DMS 273 treated with DMSO at 0.1 percent for 48 hours (cell line): ENCODE measurements around the gene RASGRP2.
A peak's percentile ranks its signal among the peaks of the same experiment; 100 is the strongest.

Source experiments
- DNase-seq: peaks from one replicate; lab custom pipeline; 2025; lab: John Stamatoyannopoulos, UW

The RASGRP2 gene

DNA sequence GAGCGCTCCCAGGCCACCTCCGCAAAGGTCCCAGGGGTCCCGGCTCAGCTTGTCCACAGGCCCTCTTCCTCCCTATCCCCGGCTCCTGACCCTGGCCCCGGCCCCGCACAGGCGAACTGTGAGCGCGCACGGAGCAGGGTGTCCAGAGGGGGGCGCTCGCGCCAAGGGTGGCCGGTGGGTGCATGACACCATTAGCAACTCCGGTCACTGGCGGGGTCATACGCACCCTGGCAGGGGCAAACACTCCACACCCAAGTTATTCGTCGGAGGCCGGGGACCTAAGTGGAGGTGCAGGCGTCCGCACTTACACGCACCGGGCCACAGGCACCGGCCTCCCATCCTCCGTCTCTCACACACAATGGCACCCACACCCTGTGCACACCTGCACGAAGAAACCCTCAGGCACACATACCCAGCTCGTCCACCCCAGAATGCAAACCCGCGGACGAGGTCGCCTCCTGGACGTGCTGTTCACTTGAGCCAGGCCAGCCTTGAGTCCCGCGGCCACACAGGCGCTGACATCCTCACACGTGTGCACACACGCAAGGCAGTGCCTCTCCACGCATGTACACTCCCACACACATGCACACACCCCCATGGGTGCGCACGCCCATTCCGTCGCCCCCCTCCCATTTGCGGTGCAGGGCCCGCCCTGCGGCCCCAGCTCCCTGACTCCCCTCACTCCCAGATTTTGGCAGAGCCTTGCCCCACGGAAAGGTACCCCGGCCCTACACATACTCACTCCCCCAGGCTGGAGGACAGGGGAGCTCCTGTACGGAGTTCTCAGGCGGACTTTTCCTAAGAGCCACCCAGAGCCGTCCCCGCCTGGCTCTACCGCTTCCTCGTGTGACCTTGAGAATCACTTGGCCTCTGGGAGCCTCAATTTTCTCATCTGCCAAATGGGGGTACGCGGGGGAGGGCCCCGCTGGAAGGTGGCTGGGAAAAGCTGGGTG lies at the start of gene RASGRP2:
Gene RASGRP2, minus strand, starts transcription at position 552 of the 953 bp plus-strand sequence. CDS start 1,276 bp downstream, outside the sequence.
- DNase-seq, result no peak

DNA sequence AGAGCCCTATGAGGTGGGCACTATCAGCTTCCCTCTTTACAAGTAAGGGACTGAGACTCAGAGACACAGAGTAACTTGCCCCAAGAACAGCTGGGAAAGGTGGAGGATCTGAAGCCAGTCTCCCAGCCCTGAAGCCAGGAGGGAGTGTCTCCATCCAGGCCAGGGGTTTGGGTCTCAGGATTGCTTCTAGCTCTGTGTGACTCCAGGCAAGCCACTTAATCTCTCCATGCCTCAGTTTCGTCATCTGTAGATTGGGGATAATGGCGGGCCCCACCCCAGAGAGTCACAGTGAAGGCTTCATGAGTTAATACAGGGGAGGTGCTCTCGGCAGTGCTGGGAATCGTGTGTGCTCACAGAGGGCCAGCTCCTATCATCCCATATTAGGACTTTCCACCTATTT lies 48.5 kb upstream of the RASGRP2 start:
- no peak for DNase-seq

GRCh38 chr11:64791781-64792291 lies 47.9 kb upstream of the RASGRP2 start:
- DNase-seq, result no peak

- DNase-seq, result no peak
These were observed 46.5 kb upstream of the RASGRP2 start for GRCh38 chr11:64790205-64791095.

DNA sequence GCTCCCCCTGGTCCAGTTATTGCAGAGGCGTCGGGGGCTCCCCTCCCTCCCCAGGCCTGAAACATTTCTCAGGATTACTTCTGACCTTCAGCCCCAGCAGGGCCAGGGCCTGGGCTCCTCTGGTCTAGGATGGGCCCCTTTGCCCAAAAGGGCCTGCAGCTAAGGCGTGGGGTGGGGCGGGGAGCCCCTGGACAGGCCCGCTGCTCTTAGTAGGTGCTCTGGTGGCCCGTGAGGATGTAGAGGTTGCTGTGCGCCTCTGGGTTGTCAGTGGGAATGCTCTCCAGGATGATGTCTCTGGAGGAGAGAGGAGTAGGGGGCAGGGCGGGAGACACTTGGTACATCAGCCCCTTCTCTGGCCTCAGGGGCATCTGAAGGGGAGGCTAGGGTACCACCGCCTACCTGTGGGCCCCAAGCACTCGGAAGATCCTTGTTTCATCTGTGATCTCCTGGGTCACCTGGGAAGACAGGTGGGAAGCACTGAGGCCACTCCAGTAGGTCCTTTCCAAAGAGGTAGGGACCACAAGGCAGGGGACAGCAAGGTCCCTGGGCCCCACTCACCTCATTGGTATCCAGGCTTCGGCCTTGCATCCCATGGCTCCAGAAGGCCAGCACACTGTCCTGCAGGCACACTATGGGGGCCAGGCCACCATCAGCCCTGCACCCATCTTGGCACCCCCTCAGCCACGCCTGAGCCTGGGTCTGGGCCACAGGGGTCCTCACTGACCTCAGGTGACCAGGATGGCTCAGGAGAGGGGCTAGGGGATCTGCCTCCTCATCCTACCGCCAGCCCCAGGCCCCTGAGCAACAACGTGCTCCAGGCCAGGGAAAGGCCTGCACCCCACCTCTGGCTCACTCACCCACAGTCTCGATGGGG lies 45.6 kb upstream of the RASGRP2 start:
- no peak for DNase-seq

DNA sequence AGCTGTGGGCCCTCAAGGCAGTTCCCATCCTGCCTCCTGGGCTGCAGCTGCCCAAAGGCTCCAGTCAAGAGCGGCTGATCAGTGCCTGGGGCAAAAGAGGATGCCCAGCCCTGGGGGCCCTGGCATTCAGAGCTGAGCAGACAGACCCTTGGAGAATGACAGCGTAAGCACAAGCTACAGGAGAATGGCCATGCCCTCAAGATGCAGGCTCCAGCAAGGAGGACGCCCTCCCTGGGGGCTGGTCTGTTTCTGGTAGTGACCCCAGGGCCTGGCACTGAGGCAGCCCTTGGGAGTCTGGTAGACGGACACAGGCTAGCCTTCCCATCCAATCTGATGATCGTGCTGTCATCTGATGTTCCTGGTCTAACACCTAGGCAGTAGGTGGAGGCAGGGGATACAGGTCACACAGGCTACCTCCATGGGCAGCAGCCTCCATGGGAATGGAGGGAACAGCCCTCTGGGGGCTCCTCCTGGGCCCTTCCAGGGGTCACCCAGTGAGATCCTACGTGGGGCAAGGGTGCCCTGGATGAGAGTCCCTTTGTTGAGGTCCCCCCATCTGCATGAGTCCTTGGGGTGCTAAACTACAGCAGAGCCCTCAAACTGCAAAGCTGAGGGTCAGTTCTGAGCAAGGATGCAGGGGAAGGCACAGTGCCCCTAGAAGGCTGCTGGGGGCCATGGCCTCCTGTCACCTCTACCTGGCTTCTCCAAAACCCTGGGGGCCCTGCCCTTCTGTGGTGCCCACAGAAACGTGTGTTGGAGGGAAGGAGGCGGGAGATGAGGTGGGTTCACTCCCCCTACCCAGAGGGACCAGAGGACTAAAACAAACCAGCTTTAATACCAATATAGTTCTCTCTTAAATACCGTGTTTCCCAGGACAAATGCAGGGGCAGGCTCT lies 44.6 kb upstream of the RASGRP2 start:
- no peak for DNase-seq

DNA sequence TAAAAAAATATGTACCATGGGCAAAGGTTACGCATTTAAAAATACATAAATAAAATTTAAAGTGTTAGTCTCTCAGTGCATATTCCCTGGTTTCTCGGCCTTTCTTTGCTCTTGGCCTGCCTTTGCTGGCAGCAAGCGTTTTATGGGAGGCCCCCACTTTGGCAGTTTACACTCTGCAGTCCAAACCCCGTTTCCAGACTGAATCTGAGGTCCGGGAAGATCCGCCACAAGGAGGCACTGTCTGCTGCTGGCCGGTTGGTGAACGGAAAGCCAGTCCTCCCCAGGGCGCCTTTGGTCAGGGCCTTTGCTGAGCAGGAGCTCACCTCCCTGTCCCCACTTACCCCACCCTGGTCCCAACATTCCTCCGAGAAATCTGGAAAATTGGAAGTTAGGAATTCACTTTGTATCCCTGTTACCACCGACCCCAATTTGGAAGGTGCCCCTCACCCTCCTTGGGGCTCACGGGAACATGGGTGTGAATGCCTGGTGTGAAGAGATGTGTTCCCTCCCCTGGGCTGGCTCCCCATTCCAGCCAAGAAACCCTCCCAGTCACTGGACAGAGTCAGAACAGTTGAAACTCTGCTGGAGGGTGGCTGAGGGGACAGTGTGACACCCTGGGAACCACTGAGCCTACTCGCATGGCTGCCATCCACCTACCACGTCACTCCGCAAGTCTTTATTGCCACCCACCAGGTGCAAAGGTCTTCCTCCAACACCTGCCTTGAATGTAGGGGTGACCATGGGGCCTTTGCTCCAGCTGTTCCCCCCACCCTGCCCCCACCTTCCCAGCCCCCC lies 43.8 kb upstream of the RASGRP2 start:
- no peak for DNase-seq

- DNase-seq, result no peak
These were observed 42.4 kb upstream of the RASGRP2 start for GRCh38 chr11:64786308-64786707.

- DNase-seq, result no peak
These were observed 41.1 kb upstream of the RASGRP2 start for GRCh38 chr11:64784813-64785581.

GRCh38 chr11:64778473-64779298 lies 34.7 kb upstream of the RASGRP2 start, which contains the start of gene SF1:
Gene SF1 (minus strand): TSS chr11:64778542. CDS start chr11:64778392, 150 bp downstream.
- DNase-seq, result peak; percentile 99

DNA sequence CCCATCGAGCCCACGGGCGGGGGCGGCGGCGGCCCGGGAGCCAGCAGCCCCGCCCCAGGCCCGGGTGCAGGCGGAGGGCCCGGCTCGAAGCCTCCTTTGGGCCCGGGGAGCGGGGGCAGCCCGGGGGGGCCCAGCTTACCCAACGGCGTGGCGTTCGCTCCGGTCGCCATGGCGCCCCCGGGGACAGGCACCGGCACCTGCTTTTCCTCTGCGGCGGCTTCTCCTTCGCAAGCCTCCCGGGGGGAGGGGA lies 34.2 kb upstream of the RASGRP2 start:
- no peak for DNase-seq

DNA sequence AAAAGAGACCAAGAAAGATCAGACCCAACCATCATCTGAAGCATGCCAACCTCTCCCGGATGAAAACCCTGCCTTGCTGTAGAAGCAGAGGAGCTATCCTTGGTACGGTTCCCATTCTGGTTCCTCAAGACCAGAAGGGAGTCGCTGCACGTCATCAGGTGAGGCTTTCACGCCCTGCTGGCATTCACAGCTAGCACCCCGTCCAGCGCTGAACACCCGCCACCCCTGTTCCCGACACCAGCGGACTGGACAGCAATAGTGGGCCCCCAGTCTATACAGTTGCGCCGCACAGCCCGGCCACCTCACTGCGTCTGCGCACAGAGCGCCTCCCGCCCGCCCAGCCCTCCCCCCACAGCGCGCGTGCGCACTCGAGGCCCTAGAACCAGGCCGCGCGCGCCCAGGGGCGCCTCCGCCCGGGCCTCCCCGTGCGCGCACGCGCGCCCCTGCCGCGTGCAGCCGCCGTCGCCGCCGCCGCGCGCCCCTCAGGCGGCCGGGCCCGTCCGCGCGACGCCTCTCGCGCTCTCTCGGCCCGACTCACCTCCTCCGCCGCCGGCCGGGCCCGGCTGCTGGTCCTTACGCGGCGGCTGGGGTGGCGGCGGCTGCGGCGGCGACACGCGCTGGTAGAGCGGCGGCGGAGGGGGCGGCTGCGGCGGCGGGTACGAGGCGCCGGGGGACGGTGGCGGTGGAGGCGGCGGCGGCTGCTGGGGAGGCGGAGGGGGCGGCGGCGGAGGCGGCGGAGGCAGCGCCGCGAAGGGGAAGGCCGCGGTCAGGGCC lies 33.7 kb upstream of the RASGRP2 start:
- DNase-seq, result no peak

DNA sequence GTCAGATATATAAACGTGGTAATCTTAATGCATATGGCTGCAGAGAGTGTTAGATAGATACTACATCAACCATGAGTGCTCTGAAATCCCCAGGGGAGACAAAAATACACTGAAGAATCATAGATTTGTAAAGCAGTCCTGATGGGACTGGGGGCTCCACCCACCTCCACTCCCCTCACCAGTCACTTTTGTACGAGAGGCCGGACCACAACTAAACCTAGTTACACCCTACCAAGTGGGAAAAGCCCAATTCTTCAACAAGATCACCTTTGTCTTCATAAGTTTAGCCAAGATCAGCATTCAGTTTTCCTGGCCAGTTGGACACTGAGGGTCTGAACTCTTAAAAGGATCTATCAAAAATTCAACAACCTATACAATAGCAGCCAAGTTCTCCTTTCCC lies 32.9 kb upstream of the RASGRP2 start:
- DNase-seq, result no peak

DNA sequence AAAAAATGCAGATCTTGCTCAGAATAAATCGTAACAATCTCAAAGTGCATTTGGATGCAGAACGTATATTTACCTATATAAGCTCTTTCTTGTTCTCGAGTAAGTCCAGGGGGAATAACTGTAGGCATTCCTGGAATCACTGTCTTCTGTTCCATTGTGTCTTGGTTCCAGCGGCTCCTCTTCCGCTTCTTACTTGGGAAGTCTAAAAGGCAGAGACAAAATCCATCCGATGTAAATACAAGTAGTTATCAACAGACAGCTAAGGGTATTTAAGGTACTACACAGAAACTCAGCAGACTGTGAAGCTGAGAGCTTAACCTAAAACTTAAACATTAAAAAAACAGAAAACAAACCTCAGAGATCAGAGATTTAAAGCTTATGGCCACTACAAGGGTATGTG lies 32.5 kb upstream of the RASGRP2 start:
- DNase-seq, result no peak

DNA sequence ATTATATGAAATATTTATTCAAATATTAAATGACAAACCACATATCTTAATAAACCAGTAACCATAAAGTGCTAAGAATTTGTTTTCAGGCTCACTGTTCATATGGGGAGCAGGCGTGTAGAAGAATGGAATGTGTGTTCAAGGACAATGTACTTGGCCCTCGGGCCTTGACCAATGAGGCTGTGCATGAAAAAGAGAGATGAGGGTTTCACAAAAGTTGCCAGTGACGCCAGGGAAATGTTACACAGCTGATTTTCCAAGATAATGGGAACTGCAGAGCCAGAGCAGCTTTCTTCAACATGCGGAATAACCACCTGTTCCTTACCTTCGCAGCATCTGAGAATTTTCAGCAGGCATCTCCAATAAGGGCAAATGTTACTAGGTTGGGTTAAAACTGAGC lies 30.2 kb upstream of the RASGRP2 start:
- DNase-seq, result no peak

- DNase-seq, result no peak
These were observed 28.5 kb upstream of the RASGRP2 start for GRCh38 chr11:64772303-64773018.

DNA sequence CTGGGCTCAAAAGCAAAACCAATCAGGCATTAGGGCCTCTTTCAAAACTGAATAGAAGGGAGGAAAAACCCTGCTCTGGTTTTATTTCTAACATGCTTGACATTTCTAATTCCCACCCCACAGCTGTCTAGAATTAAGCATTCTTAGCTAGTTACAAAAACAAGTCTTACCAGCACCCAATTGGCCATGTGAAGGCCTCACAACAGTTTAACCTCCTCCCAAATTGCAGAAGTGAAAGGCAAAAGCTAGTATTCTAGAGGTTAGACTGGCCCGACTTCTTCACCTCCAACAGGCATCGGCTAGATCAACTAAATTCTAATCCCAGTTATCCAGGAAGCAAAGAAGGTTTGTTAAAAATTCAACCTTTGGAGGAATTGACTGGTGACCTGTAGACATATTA lies 27.9 kb upstream of the RASGRP2 start:
- no peak for DNase-seq
